Neural cell (in vitro differentiated cells): ENCODE measurements around the gene NFE2L1. TPM values are rescaled to one million over a fixed set of nuclear protein-coding genes. Genes with fewer than 3 reads are reported as not detected.

ENCODE experiments used
- H2AFZ ChIP-seq: fragments of 200-600, 300-800 bp; sonication (generic), shearing (Covaris generic); 2 replicates; pipeline ENCODE4 v1.6.0; 2014; ENCODE audit warnings: low read depth, mild to moderate bottlenecking, antibody characterized with exemption, low read length, moderate library complexity
- H3F3A ChIP-seq: fragments of 200-600 bp; shearing (Covaris generic); 2 replicates; pipeline ENCODE4 v1.6.1; 2016; ENCODE audit warnings: mild to moderate bottlenecking, moderate library complexity, mixed read lengths, antibody characterized with exemption, low read length; ENCODE audit not compliant: insufficient read depth, poor library complexity, severe bottlenecking
- H3K27ac ChIP-seq: fragments of 200-600, 300-800 bp; sonication (generic), shearing (Covaris generic); 2 replicates; pipeline ENCODE4 v1.5.1; 2014; ENCODE audit warnings: mild to moderate bottlenecking, low read length, moderate library complexity
- H3K27me3 ChIP-seq: fragments of 300-800, 200-600 bp; sonication (generic), shearing (Covaris generic); 2 replicates; pipeline ENCODE4 v1.6.0; 2014; ENCODE audit warnings: mild to moderate bottlenecking, low read depth, low read length, moderate library complexity; ENCODE audit not compliant: insufficient read depth
- H3K36me3 ChIP-seq: fragments of 300-800, 200-600 bp; sonication (generic), shearing (Covaris generic); 2 replicates; pipeline ENCODE4 v1.5.1; 2014; ENCODE audit warnings: mild to moderate bottlenecking, antibody characterized with exemption, low read length, moderate library complexity; ENCODE audit not compliant: insufficient read depth
- H3K4me2 ChIP-seq: fragments of 300-800, 200-600 bp; sonication (generic), shearing (Covaris generic); 2 replicates; pipeline ENCODE4 v1.6.0; 2014; ENCODE audit warnings: mild to moderate bottlenecking, low read length
- H3K4me3 ChIP-seq: fragments of 300-800, 200-600 bp; sonication (generic), shearing (Covaris generic); 2 replicates; pipeline ENCODE4 v1.5.1; 2014; ENCODE audit warnings: mild to moderate bottlenecking, low read length, moderate library complexity
- H3K79me2 ChIP-seq: fragments of 200-600 bp; shearing (Covaris generic); replicated peaks from 2 replicates; pipeline ENCODE4 v1.6.0; 2014; ENCODE audit warnings: mild to moderate bottlenecking, low read length, moderate library complexity; ENCODE audit not compliant: insufficient read depth
- H3K9ac ChIP-seq: fragments of 300-800, 200-600 bp; sonication (generic), shearing (Covaris generic); 2 replicates; pipeline ENCODE4 v1.6.1; 2016; ENCODE audit warnings: mild to moderate bottlenecking, low read length, mixed read lengths
- H3K9me2 ChIP-seq: fragments of 200-600 bp; shearing (Covaris generic); 2 replicates; pipeline ENCODE4 v1.6.1; 2016; ENCODE audit warnings: mild to moderate bottlenecking, low read length, mixed read lengths; ENCODE audit not compliant: insufficient read depth
- H3K9me3 ChIP-seq: fragments of 200-600, 300-800 bp; sonication (generic), shearing (Covaris generic); 2 replicates; pipeline ENCODE4 v1.6.1; 2016; ENCODE audit warnings: mild to moderate bottlenecking, mixed run types, low read length, moderate library complexity, mixed read lengths
- H4K20me1 ChIP-seq: fragments of 200-600 bp; shearing (Covaris generic); 2 replicates; pipeline ENCODE4 v1.6.1; 2016; ENCODE audit warnings: mild to moderate bottlenecking, mixed run types; ENCODE audit not compliant: insufficient read depth
- EP300 ChIP-seq: fragments of 450-650 bp; conservative IDR thresholded peaks from 2 replicates; pipeline ENCODE4 v1.6.1; 2014; ENCODE audit warnings: antibody characterized with exemption, mild to moderate bottlenecking, moderate library complexity; ENCODE audit not compliant: poor library complexity, severe bottlenecking
- EZH2 ChIP-seq: fragments of 200-600, 300-800 bp; shearing (Covaris generic), sonication (generic); IDR thresholded peaks from 2 replicates; pipeline ENCODE4 v1.6.1; 2014; ENCODE audit warnings: antibody characterized with exemption, low read length, borderline replicate concordance, mild to moderate bottlenecking; ENCODE audit not compliant: insufficient read depth, poor library complexity, severe bottlenecking
- MXI1 ChIP-seq: fragments of 450-650 bp; conservative IDR thresholded peaks from 2 replicates; pipeline ENCODE4 v1.6.1; 2014; ENCODE audit warnings: antibody characterized with exemption, mild to moderate bottlenecking; ENCODE audit not compliant: poor library complexity, severe bottlenecking
- POLR2AphosphoS5 ChIP-seq: IDR thresholded peaks from 2 replicates; pipeline ENCODE4 v1.6.1; 2012
- RAD21 ChIP-seq: fragments of 450-650 bp; conservative IDR thresholded peaks from 2 replicates; pipeline ENCODE4 v1.6.1; 2014; ENCODE audit warnings: antibody characterized with exemption, mild to moderate bottlenecking, moderate library complexity
- SMC3 ChIP-seq: fragments of 450-650 bp; conservative IDR thresholded peaks from 2 replicates; pipeline ENCODE4 v1.6.1; 2014; ENCODE audit warnings: antibody characterized with exemption, mild to moderate bottlenecking, moderate library complexity; ENCODE audit not compliant: poor library complexity
- TAF1 ChIP-seq: IDR thresholded peaks from 2 replicates; pipeline ENCODE4 v1.6.1; 2012; ENCODE audit warnings: low read depth
- polyA plus RNA-seq: library from polyadenylated mRNA; depleted of rRNA; stranded (reverse); fragments of >200 nt; gene quantifications from 2 replicates; pipeline ENCODE4 v1.2.3, GENCODE V29; 2014
- TF ChIP-seq, protein P1 (sequence below): IDR thresholded peaks from 2 replicates; pipeline ENCODE4 v1.6.1; 2012; ENCODE audit warnings: borderline replicate concordance
- TF ChIP-seq, protein P2 (sequence below): fragments of 450-650 bp; IDR thresholded peaks from 2 replicates; pipeline ENCODE4 v1.5.1; 2014; ENCODE audit warnings: antibody characterized with exemption, mild to moderate bottlenecking, moderate library complexity; ENCODE audit not compliant: poor library complexity, severe bottlenecking

The NFE2L1 gene
- polyA plus RNA-seq, 1 donor from 2014 or later = 48.4 TPM

DNA sequence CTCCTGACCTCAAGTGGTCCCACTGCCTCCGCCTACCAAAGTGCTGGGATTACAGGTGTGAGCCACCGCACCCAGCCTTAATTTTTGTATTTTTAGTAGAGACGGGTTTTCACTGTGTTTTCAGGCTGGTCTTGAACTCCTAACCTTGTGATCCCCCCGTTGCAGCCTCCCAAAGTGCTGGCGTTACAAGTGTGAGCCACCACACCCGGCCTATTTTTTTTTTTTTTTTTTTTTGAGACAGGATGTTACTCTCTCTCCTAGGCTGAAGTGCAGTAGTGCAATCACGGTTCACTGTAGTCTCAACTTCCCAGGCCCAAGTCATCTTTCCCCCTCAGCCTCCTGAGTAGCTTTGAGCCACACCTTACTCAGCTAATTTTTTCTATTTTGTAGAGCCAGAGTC, 56.3 kb downstream of the NFE2L1 start:
- no peak overlapping the region for H3K9ac ChIP-seq
- H3K36me3 ChIP-seq = no peaks in the 10 kb centered on the region
- H3F3A ChIP-seq = peaks cover 8% of the 10 kb centered on the region
- H3K9me3 ChIP-seq = no peaks in the 10 kb centered on the region
- H3K9me2 ChIP-seq = no peaks in the 10 kb centered on the region
- H3K27ac ChIP-seq = no peak overlapping the region
- no peak overlapping the region for H3K4me3 ChIP-seq
- TF ChIP-seq, protein P1, sequence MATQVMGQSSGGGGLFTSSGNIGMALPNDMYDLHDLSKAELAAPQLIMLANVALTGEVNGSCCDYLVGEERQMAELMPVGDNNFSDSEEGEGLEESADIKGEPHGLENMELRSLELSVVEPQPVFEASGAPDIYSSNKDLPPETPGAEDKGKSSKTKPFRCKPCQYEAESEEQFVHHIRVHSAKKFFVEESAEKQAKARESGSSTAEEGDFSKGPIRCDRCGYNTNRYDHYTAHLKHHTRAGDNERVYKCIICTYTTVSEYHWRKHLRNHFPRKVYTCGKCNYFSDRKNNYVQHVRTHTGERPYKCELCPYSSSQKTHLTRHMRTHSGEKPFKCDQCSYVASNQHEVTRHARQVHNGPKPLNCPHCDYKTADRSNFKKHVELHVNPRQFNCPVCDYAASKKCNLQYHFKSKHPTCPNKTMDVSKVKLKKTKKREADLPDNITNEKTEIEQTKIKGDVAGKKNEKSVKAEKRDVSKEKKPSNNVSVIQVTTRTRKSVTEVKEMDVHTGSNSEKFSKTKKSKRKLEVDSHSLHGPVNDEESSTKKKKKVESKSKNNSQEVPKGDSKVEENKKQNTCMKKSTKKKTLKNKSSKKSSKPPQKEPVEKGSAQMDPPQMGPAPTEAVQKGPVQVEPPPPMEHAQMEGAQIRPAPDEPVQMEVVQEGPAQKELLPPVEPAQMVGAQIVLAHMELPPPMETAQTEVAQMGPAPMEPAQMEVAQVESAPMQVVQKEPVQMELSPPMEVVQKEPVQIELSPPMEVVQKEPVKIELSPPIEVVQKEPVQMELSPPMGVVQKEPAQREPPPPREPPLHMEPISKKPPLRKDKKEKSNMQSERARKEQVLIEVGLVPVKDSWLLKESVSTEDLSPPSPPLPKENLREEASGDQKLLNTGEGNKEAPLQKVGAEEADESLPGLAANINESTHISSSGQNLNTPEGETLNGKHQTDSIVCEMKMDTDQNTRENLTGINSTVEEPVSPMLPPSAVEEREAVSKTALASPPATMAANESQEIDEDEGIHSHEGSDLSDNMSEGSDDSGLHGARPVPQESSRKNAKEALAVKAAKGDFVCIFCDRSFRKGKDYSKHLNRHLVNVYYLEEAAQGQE = no peak
- no peak for TF ChIP-seq RAD21
- TF ChIP-seq, protein P2, sequence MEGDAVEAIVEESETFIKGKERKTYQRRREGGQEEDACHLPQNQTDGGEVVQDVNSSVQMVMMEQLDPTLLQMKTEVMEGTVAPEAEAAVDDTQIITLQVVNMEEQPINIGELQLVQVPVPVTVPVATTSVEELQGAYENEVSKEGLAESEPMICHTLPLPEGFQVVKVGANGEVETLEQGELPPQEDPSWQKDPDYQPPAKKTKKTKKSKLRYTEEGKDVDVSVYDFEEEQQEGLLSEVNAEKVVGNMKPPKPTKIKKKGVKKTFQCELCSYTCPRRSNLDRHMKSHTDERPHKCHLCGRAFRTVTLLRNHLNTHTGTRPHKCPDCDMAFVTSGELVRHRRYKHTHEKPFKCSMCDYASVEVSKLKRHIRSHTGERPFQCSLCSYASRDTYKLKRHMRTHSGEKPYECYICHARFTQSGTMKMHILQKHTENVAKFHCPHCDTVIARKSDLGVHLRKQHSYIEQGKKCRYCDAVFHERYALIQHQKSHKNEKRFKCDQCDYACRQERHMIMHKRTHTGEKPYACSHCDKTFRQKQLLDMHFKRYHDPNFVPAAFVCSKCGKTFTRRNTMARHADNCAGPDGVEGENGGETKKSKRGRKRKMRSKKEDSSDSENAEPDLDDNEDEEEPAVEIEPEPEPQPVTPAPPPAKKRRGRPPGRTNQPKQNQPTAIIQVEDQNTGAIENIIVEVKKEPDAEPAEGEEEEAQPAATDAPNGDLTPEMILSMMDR = no peak
- TF ChIP-seq EZH2 = no peak
- TF ChIP-seq SMC3 = no peak
- no peak for TF ChIP-seq POLR2AphosphoS5
- TF ChIP-seq MXI1 = no peak
- no peak for TF ChIP-seq TAF1
- TF ChIP-seq EP300 = no peak
- no peaks in the 10 kb centered on the region for H4K20me1 ChIP-seq
- H3K79me2 ChIP-seq = peaks cover 25% of the 10 kb centered on the region
- no peaks in the 10 kb centered on the region for H3K27me3 ChIP-seq
- H2AFZ ChIP-seq = no peak overlapping the region
- no peak overlapping the region for H3K4me2 ChIP-seq

- Histone ChIP-seq H3K9me2 (no peaks in the 10 kb centered on the region), H3K79me2 (peaks cover 29% of the 10 kb centered on the region), H3K27ac (no peak overlapping the region), H2AFZ (peak overlapping the region; percentile 73), H3K27me3 (no peaks in the 10 kb centered on the region), H3K4me3 (peak overlapping the region; percentile 79), H3K9me3 (no peaks in the 10 kb centered on the region), H4K20me1 (no peaks in the 10 kb centered on the region), H3K4me2 (peak overlapping the region; percentile 57), H3K9ac (peak overlapping the region; percentile 76), H3K36me3 (no peaks in the 10 kb centered on the region), H3F3A (no peaks in the 10 kb centered on the region)
- no peak for TF ChIP-seq EZH2
- TF ChIP-seq, protein P2 = no peak
- TF ChIP-seq SMC3 = no peak
- TF ChIP-seq MXI1 = no peak
- no peak for TF ChIP-seq EP300
- no peak for TF ChIP-seq TAF1
- no peak for TF ChIP-seq RAD21
- TF ChIP-seq POLR2AphosphoS5 = no peak
- TF ChIP-seq, protein P1 = no peak
Observed at GRCh38 chr17:48106802-48107136, 58.6 kb downstream of the NFE2L1 start.
